NCI-H146 treated with DMSO at 0.1 percent for 48 hours (cell line): ENCODE measurements around the gene ADAMTS2.

ENCODE experiments used
- DNase-seq: peaks from one replicate; lab custom pipeline; 2025; ENCODE audit not compliant: unreplicated experiment; lab: John Stamatoyannopoulos, UW

The ADAMTS2 gene

DNA sequence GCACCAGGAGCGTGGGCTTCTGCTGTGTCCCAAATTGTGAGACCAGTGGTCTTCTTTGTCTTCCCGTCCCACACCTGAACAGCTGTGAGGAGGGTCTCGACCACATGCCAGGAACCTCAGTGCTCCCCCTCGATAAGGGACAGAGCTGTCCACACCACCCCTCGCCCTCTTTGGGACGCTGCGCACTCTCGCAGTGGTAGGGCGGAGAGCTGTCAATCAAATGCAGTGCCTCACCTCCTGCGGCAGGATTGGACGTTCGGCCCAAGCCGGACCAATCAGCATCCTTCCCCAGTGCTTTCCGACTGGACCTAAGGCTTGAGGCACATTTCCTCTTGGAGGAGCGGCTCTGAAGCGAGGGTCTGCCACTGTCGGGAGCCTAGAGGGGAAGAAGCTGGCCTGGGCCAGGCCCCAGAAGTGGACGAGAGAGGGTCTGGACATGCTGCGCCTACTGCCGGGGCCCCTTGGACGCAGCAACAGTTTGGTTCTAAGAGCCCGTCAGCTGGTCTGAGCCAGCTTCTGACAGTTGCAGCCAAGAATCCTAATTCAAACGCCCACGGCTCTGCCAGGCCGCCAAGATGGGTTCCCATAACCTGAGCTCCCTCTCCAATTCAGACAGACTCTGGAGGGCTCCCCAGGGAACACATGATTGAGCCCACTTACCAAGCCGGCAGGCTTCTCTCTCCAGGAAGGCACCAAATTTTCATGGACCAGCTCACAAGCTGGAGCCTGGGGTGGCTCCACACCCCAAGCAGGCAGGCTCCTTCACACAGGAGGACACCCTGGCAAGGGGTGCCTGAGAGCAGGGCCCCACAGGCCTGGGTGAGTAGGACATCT lies 28.1 kb upstream of the ADAMTS2 start:
- no peak for DNase-seq

DNA sequence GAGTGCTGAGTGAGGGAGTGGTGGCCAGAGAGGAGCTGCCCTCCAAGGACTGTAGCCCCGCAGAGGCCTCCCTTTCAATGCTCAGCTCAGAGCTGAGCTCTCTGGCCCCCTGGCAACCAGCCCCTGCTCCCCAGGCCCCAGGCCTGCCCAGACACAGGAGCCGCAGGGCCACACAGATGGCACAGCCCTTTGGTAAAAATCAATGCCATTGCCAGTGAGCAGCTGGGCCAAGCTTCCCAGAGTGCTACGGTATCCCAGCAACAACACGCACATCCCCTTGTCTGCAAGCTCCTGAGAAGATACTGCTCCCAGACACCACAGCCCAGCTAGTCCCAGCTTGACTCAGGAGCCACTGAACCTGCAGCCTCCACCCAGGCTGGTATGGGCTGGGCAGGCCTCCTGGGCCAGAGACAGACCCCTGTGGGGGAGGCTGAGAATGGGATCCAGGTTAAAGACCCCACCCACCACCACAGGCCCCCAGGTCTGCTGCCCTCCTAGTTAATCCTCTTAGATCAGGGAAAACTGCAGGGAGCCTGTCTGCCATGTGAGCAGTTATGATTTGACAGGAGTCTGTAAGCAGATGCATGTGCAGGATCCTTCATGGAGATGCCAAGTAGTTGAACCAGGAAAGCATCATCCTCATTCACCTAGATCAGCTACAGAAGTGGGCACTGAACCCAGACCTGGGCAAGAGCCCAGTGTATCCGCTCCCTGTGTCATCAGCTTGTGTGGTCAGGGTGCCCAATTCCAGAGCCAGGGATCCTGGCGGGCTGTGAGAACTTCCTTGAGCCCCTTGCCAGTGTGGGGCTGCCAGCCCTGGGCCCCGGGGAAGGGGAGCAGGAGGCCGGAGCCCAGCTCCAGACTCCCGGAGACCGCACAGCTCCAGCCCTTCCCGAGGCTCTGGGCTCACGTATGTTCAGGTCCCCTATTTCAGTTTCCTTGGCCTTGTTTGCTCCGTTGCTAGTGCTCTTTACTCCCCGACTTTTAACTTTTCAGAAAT lies 26.7 kb upstream of the ADAMTS2 start:
- DNase-seq: no peak

DNA sequence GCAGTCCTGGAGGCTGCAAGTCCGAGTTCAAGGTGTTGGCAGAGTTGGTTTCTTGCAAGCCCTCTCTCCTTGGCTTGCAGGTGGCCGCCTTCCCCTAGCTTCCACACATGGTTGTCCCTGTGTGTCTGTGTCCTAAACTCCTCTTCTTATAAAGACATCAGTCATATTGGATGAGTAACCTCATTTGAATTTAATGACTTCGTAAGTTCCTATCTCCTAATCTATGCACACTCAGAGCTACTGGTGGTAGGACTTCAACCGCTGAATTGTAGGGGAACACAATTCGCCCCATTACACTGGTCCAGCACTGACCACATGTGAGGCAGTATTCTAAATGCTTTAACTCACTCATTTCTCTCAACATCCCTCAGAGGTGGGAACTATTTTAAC lies 25.9 kb upstream of the ADAMTS2 start:
- DNase-seq: no peak

DNA sequence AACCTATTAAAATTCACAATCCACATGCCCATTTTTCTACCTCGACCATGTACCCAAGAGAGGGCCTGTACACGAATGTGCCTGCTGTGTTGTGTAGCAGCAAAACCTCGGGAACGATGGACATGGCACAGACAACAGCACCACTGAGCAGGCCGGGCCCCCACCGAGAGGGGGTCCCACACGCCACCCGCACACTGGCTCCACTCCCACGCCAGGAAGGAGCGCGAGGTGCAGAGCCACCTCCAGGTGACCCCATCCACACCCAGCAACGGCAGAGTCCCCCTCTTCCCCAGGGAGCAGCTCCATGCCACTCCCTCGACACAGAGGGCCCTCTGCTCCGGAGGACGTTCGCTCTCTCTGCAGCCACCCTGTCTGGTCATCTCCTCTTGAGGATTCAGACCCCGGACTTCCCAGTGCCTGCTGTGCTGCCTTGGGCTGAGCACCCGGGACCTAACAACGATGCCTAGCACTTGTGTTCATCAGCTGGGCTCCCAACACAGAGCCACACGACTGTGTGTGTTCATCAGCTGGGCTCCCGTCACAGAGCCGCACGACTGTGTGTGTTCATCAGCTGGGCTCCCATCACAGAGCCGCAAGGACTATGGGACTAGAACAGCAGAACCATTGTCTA lies 25.3 kb upstream of the ADAMTS2 start:
- DNase-seq: no peak

DNA sequence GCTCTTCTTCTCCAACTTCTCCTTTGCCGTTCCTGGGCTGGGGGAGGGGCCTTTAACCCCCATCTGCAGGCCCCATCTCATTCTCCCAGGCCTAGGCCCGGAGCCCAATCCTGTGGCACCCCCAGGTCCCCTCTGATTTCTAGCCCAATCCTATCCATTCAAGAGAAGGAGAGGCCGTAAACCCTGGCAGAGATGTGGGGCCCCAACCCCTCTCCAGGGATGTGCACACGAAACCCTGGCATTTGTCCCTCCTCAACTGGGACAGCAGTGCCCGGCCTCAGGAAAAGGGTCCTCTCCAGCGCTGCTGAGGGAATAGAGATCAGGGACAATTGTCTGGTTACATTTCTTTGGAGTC lies 24.2 kb upstream of the ADAMTS2 start:
- no peak for DNase-seq

DNA sequence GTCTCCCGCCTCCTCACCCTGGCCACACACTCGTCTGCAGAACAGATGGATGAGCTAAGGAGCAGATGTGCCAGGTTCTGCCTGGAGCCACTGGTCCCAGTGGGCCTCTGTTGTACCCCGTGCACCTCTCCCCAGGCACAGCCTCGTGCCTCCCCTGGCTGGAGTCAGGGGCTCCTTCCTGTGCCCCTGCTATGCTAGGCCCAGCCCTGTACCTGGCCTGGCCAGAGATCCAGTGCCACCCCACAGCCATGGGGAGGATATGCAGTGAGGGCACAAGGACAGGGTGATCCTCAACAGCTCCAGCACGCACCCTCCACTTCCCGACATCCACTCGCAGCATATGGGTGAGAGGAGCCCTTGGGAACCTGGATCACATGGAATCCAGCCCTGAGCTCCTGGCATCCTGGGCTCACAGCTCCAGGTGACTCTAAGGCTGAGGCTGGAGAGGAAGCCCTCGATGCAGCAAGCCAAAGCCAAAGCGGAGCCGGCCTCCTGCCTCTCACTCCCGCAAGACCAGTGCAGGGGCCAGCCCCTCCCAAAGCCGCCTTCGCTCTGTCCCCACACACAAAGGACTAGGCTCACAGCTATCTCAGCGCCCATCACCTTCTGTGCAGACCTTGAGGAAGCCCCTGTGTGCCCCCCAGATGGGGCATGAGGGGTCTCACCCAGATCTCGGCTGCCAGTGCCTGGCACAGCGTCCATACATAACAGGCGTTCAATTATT lies 23.7 kb upstream of the ADAMTS2 start:
- no peak for DNase-seq

DNA sequence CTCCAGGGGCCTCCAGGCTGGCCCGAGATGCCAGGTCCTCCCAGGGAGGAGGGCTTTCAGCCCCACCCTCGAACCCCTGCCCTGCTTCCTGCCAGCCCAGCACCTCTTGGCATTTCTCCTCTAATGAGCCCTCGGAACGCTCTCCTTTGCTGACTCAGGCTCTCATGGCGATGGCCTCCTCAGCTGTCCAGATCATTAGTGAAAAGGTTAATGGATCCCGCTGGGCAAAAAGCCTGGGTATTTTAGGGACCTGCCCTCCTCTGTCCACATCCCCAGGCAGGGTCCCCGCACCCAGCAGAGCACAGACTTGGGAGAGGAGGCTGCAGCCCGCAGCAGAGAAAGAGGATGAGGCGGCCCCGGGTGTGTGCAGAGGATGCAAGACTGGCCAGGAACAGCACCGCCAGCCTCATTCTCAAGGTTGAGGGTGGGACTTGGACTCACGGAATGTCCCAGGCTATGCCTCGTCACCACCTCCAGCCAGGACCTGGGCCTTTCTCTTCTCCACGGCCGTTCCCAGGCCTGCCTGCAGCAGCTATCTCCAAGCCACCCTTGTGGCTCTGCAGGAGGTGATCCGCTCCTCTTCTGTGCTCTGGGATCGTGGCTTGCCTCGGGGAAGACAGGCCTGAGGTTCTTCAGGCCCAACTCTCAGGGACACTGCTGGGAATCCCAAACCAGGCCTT lies 23.0 kb upstream of the ADAMTS2 start:
- no peak for DNase-seq

DNA sequence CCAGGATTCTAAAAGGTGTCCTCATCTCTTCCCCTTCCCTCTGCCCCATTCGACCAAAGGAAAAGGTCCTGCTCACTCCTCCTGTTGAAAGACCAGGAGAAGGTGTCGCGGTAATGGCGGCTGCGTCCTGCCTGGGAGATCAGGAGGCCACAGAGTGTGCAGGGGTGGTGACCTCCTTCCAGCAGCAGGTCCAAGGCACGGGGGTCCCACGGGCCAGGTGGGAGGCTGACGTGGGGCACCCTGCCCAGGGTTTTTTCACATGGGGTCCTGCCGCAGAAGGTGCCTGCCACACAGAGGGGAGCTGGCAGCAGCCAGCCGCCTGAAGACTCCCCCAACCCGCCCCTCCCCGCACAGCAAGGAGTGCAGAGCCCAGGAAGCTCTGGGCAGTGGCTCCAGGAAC lies 22.2 kb upstream of the ADAMTS2 start:
- DNase-seq: no peak

DNA sequence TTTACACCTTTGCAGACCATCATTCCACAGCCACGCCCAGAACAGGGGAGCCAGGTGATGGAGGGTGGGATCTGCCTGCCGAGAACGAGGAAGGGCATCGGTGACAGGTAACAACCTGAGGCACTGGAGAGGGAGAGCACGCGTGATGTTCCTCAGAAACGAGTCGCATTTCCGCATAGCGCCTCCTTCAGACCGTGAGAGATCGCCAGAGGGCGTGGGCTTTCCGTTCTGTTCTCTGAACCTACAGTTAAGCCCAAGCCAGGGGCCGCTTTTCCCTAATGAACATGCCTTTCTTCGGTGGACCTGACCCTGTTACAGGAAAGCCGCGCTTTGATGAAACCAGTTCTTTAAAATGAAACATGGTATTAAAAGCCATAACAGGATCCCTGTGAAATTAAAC lies 17.1 kb upstream of the ADAMTS2 start:
- DNase-seq: no peak

DNA sequence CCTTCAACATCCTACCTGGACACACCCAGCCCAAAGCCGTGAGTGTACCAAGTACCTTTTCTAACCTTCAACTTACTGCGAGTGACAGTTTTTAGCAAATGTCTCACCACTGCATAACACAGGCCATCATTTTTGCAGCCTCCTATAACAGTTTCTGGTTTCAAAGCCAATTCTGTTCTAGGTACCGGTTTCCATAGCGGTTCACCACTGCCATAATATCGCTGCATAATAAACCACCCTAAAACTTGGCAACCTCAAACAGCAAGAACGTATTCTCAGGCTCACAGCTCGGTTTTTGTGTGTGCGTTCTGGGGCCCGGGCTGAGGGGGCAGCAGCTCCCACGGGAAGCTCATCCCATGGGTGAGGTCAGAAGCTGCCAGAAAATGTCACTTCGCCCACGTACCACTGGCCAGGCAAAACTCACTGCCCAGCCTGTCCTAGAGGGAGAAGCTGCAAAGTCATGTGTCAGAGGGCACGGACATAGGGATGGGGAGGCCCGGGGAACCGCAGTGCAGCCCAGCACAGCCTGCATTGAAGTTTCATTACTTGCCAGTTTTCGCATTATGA lies 15.9 kb upstream of the ADAMTS2 start:
- DNase-seq: no peak

DNA sequence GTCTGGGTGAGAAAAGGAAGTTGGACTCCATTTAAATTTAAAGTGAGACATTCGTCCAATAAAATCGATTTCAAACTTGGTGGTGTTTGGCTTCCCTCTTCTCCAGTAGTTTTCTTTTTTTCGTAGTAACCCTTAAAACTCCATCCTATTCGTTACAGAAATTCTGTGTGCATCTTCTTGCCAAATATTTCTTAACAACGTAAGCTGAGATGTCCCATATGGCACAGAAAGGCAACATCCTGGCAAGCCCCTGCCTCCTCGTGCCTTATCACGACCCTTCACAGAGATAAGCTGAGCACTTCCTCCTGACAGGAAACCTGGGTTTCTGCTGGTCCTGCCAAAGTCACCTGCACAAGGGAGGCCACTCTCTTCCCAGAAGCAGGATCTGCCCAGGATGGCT lies 11.8 kb upstream of the ADAMTS2 start:
- no peak for DNase-seq

DNA sequence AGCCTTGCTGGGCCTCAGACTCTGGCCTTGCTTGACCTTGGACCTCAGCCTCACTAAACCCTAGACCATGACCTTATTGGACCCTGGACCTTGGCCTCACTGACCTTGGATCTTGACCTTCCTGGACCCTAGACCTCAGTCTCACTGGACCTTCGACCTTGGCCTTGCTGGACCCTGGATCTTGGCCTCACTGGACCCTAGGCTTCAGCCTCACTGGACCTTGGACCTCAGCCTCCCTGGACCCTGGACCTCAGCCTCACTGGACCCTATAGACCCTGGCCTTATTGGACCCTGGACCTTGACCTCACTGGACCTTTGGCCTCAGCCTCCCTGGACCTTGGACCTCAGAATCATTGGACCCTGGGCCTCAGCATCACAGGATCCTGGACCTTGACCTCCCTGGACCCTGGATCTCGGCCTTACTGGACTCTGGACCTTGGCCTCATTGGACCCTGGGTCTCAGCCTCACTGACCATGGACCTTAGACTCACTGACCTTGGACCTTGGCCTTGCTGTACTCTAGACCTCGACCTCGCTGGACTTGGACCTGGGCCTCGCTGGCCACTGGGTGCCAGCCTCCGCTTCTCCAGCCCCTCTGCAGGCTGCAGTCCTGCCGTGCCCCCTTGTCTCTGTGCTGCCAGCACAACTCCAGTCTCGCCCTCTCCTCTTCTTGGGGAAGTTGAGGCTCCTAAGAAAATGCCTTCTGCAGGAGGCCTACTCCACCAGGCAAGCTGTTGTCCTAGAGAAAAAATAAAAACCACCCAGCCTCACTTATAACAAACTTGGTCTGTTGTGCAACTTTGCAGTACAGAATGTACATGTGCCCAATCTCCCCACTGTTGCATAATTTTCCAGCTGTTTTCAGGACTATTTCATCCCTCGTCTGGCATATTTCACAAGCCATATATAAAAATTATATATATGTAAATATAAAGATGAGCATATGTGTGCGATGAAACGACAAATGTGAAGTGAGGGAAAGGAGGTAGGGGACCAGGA lies 11.0 kb upstream of the ADAMTS2 start:
- DNase-seq: no peak

DNA sequence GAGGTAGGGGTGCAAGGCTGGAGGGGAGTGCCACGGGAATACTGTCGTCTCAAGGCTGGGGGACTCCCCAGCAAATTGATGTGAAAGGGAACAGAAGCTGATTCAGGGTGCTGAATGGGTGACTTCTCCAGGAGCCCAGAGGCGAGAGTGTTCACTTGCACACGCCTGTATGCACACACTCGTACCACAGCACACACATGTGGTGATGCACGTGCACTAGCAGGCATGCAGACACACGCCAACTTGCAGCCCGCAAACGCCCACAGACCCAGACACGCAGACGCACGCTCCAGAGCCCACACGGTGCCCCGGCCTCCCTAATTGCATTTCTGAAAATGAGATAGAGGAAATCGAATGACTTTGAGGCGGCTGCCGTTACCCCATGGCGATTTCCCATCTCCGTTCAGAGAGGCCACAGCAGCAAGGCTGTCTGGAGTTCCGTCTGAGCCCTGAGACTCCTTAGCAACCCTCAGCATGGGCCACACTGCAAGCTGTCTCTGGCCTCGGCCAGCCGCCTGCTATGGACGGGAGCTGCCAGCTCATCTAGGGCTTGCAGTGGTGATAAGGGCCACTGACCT lies 9.1 kb upstream of the ADAMTS2 start:
- no peak for DNase-seq

DNA sequence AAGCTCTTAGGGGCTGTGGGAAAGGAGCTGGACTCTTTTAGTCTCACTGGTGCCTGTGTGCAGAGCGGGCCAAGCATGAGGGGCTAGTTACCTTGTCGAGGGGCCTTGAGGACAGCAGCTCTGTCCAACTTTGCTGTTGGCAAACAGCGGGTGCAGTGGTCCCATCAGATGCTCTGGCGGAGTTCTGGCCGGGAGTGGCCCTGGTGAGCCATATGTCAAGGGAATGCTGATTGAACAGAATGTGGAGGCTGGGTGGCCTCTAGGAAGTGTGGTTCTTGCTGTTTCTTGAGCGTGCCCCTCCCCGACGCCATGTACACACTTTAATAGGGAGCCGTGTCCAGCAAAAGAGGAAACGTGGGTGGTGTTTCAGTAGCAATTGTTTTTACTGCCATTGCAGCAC lies 3.6 kb upstream of the ADAMTS2 start:
- DNase-seq: no peak

DNA sequence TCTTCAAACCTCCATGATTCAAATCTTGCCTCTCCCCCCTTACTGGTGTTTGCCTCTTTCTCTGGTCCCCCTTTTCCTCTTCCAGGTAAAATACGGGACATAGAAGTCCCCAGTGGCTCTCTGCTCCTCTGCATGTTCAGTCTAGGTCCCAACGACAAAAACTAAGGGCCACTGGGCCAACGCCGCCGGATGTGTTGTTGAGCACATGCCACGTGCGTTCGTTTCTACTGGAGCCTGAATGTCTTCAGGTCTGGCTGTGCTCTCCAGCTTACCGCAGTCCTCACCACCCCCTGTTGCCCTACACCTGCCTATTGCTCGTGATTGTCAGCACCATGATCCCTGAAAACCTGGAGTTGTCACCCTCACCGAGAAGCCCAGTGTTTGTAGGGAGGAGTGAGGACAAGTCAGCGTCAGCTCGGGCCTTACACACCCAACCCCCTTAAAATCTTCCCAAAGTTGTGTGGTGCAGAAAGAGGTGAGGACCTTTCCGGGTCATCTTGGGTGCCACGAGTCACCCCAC lies 2.8 kb upstream of the ADAMTS2 start:
- no peak for DNase-seq

DNA sequence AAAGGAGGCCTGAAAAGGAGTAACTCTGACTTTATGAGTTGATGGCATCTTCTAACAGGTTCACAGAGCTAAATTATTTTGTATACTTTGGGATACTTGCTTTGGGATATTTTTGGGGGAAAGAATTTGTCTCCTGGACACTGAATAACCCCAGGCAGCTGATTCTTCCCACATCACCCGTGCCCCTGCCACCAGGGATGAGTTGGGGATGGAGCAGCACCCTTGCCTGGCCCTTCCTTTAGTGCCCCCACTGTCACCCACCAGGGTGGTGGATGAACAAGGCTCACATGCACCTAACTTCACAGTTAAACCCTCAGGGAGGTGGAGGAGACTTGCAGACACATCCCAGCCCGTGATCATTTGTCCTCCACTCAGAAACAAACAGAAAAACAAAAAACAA lies 2.3 kb upstream of the ADAMTS2 start:
- no peak for DNase-seq

DNA sequence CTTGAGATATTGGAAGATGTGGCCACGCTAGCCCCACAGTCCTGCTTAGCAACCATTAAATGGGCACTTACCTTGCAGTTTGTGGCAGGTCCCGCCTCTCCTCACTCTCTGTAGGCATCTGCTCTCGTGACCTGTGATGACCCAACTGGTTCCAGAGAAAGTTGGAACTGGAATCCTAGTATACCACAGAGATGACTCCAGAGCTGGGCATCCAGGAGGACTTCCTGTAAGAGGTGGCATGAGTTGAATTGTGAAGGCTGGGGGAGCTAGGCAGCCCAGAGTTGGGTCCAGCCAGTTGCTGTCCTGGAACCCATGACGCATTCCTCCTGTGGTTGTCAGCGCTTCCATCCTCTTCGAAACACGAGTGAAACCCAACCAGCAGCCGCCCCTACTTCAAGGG lies 1.6 kb upstream of the ADAMTS2 start:
- DNase-seq: no peak

DNA sequence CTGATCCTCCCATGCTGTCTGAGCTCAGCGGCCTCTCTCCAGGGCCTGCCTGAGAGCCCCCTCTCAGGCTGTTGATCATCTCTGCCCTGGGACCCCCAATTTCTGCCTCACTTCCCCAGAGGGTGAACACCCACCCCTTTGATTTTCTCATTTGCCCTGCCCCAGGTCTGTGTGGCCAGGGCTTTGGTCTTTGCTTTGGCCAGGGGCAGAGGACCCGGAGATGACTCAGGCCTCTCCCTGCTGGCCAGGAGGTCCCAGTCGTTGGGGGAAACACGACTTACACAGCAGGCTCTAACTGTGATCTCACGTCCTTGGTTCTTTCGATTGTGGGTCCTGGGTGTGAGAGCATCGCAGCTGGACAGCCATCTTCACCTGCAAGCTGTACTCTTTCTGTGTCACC lies 1.1 kb upstream of the ADAMTS2 start:
- no peak for DNase-seq

DNA sequence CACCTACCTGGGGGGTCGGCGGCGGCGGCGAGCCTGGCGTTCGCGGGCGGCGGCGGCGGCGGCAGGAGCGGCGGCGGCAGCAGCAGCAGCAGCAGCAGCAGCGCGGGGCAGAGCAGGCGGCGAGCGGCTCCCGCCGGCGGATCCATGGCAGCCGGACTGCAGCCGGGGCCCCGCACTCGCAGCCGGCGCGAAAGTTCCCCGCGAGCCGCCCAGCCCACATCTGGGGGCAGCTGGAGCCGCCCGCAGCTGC lies 153 bp downstream of the ADAMTS2 start:
- DNase-seq: no peak
